ENCODE measurements around the gene KCNIP2.

Gene KCNIP2

GRCh38 chr10:101776161-101776817 is 67.3 kb downstream of the KCNIP2 start:
- TF ChIP-seq ZFX (IDR thresholded peaks at IDR 0.05; ENCODE audit: borderline replicate concordance) (no peak), CTCF (IDR thresholded peaks at IDR 0.05) (no peak)
- H3K27ac ChIP-seq = no peak overlapping the region

All from 22Rv1 (cell line).